Astrocyte (in vitro differentiated cells and primary cell): Measurements from ENCODE around the gene COMMD3. TPM values are rescaled to one million over a fixed set of nuclear protein-coding genes. Genes with fewer than 3 reads are reported as not detected.
A peak's percentile ranks its signal among the peaks of the same experiment; 100 is the strongest.

Experiments used
- DNase-seq: peaks from one replicate; pipeline ENCODE4 v3.0.0-alpha.2; 2010; ENCODE audit warnings: low read depth
- FAIRE-seq: peaks from 2 replicates; lab custom pipeline; 2011; peaks lifted over from hg19 to GRCh38; lab: Jason Lieb, UNC
- H2AFZ ChIP-seq: 2 replicates; pipeline ENCODE4 v1.6.0; 2012; ENCODE audit warnings: low read depth, low read length, inconsistent platforms
- H3K27ac ChIP-seq: 2 replicates; pipeline ENCODE4 v1.5.1; 2011; ENCODE audit warnings: low read depth, low read length, inconsistent platforms
- H3K27me3 ChIP-seq: 2 replicates; pipeline ENCODE4 v1.6.0; 2011; ENCODE audit warnings: low read length, inconsistent platforms; ENCODE audit not compliant: insufficient read depth
- H3K36me3 ChIP-seq: 2 replicates; pipeline ENCODE4 v1.5.1; 2011; ENCODE audit warnings: low read length, inconsistent platforms; ENCODE audit not compliant: insufficient read depth
- H3K4me1 ChIP-seq: 2 replicates; pipeline ENCODE4 v1.5.1; 2011; ENCODE audit warnings: low read length, inconsistent platforms; ENCODE audit not compliant: insufficient read depth
- H3K4me2 ChIP-seq: 2 replicates; pipeline ENCODE4 v1.6.0; 2012; ENCODE audit warnings: low read length, inconsistent platforms
- H3K4me3 ChIP-seq: 2 replicates; pipeline ENCODE4 v1.5.1; 2011; ENCODE audit warnings: low read depth, mild to moderate bottlenecking, low read length, inconsistent platforms; ENCODE audit not compliant: insufficient read depth
- H3K79me2 ChIP-seq: 2 replicates; pipeline ENCODE4 v1.6.0; 2012; ENCODE audit warnings: mild to moderate bottlenecking, low read length, inconsistent platforms; ENCODE audit not compliant: insufficient read depth
- H3K9ac ChIP-seq: 2 replicates; pipeline ENCODE4 v1.6.0; 2012; ENCODE audit warnings: mild to moderate bottlenecking, low read length, inconsistent platforms
- H3K9me3 ChIP-seq: 2 replicates; pipeline ENCODE4 v1.5.1; 2012; ENCODE audit warnings: low read depth, mild to moderate bottlenecking, low read length, inconsistent platforms; ENCODE audit not compliant: insufficient read depth
- H4K20me1 ChIP-seq: 2 replicates; pipeline ENCODE4 v1.6.0; 2012; ENCODE audit warnings: low read length, inconsistent platforms; ENCODE audit not compliant: insufficient read depth
- H3K27ac Mint-ChIP-seq: one replicate; pipeline ENCODE4 v1.8.0; 2021; ENCODE audit warnings: mild to moderate bottlenecking, mixed read lengths; ENCODE audit not compliant: unreplicated experiment
- H3K27me3 Mint-ChIP-seq: one replicate; pipeline ENCODE4 v1.8.0; 2021; ENCODE audit warnings: low read depth, mixed read lengths; ENCODE audit not compliant: unreplicated experiment
- H3K36me3 Mint-ChIP-seq: one replicate; pipeline ENCODE4 v1.8.0; 2021; ENCODE audit warnings: low read depth, mixed read lengths; ENCODE audit not compliant: unreplicated experiment
- H3K4me1 Mint-ChIP-seq: one replicate; pipeline ENCODE4 v1.8.0; 2021; ENCODE audit warnings: low read depth, mixed read lengths; ENCODE audit not compliant: unreplicated experiment
- H3K4me3 Mint-ChIP-seq: one replicate; pipeline ENCODE4 v1.8.0; 2021; ENCODE audit warnings: mild to moderate bottlenecking, moderate library complexity, mixed read lengths; ENCODE audit not compliant: unreplicated experiment
- H3K9me3 Mint-ChIP-seq: one replicate; pipeline ENCODE4 v1.8.0; 2021; ENCODE audit warnings: mild to moderate bottlenecking, mixed read lengths; ENCODE audit not compliant: unreplicated experiment
- EZH2 ChIP-seq: IDR thresholded peaks from 2 replicates; pipeline ENCODE4 v1.6.1; 2012; ENCODE audit warnings: mild to moderate bottlenecking, low read length, inconsistent platforms; ENCODE audit not compliant: insufficient read depth
- total RNA-seq: library from RNA; stranded (reverse); gene quantifications from 2 replicates; pipeline ENCODE4 v1.2.1, GENCODE V29; 2021
- TF ChIP-seq, protein P1 (sequence below): IDR thresholded peaks from 2 replicates; pipeline ENCODE4 v1.5.1; 2011; ENCODE audit warnings: low read depth, mild to moderate bottlenecking, inconsistent platforms, low read length, moderate library complexity; ENCODE audit not compliant: insufficient read depth

The COMMD3 gene
- total RNA-seq, 1 donor from 2014 or later: 28.8 TPM

DNA sequence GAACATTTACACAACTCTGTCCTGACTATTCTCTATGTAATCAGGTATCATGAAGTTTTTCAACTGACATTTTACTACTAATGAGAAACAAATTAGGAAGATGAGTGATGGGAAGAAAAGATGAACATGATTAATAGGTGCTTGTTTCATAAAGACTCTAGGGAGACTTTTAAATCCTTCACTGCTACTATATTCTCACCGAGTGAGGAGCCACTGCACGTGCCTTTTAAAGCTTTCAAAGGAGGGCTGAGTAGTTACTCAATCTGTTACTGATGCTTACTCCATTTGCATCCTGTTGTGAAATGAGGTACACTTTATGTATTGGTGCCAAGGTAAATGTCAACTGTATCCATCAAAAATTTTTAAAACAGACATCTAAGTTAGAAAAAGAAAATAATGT lies 1.3 kb upstream of the COMMD3 start:
- Mint-ChIP-seq H3K27me3 (peaks cover 26% of the 10 kb centered on the region), H3K4me3 (no peak overlapping the region), H3K4me1 (peaks cover 8% of the 10 kb centered on the region), H3K36me3 (no peaks in the 10 kb centered on the region), H3K27ac (no peak overlapping the region), H3K9me3 (no peaks in the 10 kb centered on the region)
- Histone ChIP-seq H3K9ac (no peak overlapping the region), H3K27ac (no peak overlapping the region), H3K36me3 (no peaks in the 10 kb centered on the region), H3K4me1 (peaks cover 14% of the 10 kb centered on the region), H3K4me2 (peak overlapping the region; percentile 87), H2AFZ (no peak overlapping the region), H3K27me3 (no peaks in the 10 kb centered on the region), H3K9me3 (no peaks in the 10 kb centered on the region), H3K4me3 (no peak overlapping the region), H3K79me2 (peaks cover 16% of the 10 kb centered on the region), H4K20me1 (no peaks in the 10 kb centered on the region)
- DNase-seq (no peak), FAIRE-seq (no peak)
- TF ChIP-seq, protein P1, sequence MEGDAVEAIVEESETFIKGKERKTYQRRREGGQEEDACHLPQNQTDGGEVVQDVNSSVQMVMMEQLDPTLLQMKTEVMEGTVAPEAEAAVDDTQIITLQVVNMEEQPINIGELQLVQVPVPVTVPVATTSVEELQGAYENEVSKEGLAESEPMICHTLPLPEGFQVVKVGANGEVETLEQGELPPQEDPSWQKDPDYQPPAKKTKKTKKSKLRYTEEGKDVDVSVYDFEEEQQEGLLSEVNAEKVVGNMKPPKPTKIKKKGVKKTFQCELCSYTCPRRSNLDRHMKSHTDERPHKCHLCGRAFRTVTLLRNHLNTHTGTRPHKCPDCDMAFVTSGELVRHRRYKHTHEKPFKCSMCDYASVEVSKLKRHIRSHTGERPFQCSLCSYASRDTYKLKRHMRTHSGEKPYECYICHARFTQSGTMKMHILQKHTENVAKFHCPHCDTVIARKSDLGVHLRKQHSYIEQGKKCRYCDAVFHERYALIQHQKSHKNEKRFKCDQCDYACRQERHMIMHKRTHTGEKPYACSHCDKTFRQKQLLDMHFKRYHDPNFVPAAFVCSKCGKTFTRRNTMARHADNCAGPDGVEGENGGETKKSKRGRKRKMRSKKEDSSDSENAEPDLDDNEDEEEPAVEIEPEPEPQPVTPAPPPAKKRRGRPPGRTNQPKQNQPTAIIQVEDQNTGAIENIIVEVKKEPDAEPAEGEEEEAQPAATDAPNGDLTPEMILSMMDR: no peak
- TF ChIP-seq EZH2: no peak

DNA sequence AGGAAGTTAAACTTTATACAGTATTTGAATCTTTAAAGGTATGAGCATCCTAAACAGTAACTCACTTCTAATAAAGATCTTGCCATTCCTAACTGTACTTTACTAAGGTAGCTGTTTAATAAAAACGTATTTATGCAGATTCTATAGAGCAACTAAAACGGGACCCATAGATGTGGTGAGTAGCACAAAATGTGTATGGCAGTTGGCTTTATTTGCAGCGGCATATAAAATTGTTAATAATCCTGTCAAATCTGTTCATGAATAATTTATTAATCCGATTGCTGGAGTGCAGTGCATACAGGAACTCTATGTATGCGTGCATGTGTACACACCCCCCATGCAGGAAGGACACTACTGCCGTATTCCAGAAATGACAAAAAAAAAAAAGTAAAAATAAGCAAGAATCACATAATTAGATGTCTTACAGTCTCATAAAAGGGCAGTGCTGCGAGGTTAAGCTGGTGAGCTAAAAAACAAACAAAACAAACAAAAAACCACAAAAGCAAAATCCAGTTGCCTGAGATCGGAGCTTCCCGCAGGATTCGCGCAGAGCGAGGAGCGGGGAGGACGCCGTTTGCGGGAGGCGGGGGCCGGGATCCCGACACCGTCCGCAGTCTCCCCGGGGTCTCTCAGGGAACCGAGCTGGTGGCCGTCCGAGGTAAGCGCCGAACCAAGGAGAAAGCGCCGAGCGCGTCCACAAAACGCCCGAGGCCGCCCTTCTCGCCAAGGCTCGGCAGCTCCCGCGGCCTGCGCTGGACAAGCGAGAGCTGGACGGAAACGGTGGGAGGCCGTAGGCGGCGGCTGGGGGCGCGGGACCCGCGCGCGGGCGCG lies 518 bp upstream of the COMMD3 start:
- Mint-ChIP-seq H3K9me3 (no peaks in the 10 kb centered on the region), H3K4me3 (peak overlapping the region; percentile 93), H3K36me3 (no peaks in the 10 kb centered on the region), H3K4me1 (peaks cover 8% of the 10 kb centered on the region), H3K27me3 (peaks cover 27% of the 10 kb centered on the region), H3K27ac (peak overlapping the region; percentile 60)
- Histone ChIP-seq H3K36me3 (no peaks in the 10 kb centered on the region), H4K20me1 (no peaks in the 10 kb centered on the region), H3K79me2 (peaks cover 16% of the 10 kb centered on the region), H3K9ac (peak overlapping the region; percentile 91), H3K4me1 (peaks cover 14% of the 10 kb centered on the region), H3K27ac (peak overlapping the region; percentile 80), H3K4me3 (peak overlapping the region; percentile 84), H3K4me2 (peak overlapping the region; percentile 87), H2AFZ (peak overlapping the region; percentile 82), H3K27me3 (no peaks in the 10 kb centered on the region), H3K9me3 (no peaks in the 10 kb centered on the region)
- TF ChIP-seq, protein P1: no peak
- no peak for TF ChIP-seq EZH2
- DNase-seq (no peak), FAIRE-seq (no peak)

DNA sequence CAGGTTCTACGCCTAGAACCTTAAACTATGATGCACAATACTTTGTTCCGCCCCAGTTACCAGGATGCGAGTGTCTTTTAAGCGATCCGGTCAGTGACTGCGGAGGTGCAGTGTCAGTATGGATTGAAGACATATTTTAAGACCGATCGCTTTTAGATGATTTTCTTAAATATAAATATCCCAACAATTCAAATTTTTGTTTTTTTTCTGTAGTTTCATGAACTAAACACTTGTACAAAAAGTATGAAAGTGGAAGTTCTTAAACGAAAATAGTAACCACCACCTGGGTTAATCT lies 835 bp downstream of the COMMD3 start:
- Histone ChIP-seq H2AFZ (peak overlapping the region; percentile 95), H3K4me3 (peak overlapping the region; percentile 84), H3K27ac (peak overlapping the region; percentile 83), H3K4me1 (peaks cover 14% of the 10 kb centered on the region), H3K4me2 (peak overlapping the region; percentile 87), H3K9ac (peak overlapping the region; percentile 91), H3K79me2 (peaks cover 17% of the 10 kb centered on the region), H4K20me1 (no peaks in the 10 kb centered on the region), H3K9me3 (no peaks in the 10 kb centered on the region), H3K36me3 (no peaks in the 10 kb centered on the region), H3K27me3 (peaks cover 1% of the 10 kb centered on the region)
- H3K36me3 Mint-ChIP-seq: no peaks in the 10 kb centered on the region
- TF ChIP-seq EZH2: no peak
- TF ChIP-seq, protein P1: no peak
- peak overlapping the region; percentile 62 for H3K27ac Mint-ChIP-seq
- peaks cover 27% of the 10 kb centered on the region for H3K27me3 Mint-ChIP-seq
- FAIRE-seq (no peak), DNase-seq (no peak)
- H3K4me3 Mint-ChIP-seq: peak overlapping the region; percentile 93
- H3K4me1 Mint-ChIP-seq: peaks cover 8% of the 10 kb centered on the region
- H3K9me3 Mint-ChIP-seq: no peaks in the 10 kb centered on the region
